Measurements from ENCODE around the gene PPIL4. TPM values are rescaled to one million over a fixed set of nuclear protein-coding genes. Genes with fewer than 3 reads are reported as not detected.

Gene PPIL4
- total and polyA plus RNA-seq, 2 of the 13 experiments (the other 11 are each of a cell fraction or from before 2014, with no cell fraction given), result 5.5 to 46.0 TPM

DNA sequence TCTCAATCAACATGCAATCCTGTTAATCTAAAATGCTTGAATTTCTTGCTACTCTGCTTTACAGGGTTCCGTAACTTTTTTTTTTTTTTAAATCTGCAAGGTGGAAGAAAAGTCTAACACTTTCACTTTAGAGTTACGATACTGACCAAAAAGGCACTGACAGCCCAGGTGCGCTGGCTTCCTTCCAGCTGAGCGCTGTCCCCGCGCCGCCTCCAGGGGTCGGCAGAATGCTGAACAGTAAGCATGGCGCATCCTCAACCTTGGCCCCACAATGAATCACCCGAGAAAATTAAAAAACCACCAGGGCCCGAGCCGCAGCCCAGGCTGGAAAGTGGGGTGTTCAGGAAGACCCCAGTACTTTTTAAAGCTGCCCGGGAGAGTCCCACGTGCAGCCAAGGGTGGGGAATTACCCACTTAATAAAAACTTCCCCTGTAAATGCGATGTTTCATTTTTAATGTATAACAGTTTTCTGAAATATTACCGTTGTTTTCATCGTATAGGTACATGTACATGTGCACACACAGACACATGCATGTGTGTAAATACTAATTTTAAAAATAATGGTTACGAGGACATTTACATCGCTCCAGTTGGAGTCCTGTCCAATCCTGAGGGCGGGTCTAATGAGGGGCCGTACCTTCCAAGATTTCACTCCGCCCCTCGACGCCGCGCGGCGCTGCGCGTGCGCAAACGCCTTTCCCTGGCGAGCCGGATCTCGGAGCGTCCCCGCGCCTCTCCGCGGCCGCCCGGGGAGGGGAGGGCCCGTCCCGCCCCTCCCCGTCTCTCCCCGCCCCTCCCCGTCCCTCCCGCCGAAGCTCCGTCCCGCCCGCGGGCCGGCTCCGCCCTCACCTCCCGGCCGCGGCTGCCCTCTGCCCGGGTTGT lies 19.9 kb upstream of the PPIL4 start, which contains the start of gene GINM1 (continued):
- TF ChIP-seq, protein P1, sequence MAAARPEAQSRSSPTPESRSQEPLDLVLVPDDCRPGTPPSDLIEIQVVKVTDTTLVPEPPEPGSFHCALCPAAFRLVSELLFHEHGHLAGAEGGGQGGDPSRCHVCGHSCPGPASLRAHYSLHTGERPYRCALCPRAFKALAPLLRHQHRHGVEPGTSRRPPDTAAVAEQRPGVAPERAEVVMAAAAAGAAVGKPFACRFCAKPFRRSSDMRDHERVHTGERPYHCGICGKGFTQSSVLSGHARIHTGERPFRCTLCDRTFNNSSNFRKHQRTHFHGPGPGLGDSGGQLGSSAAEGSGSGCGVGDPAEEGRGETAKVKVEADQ (CRISPR knock-in tag; IDR thresholded peaks at IDR 0.05; ENCODE audit: borderline replicate concordance), result no peak
- TF ChIP-seq ARHGAP35 (CRISPR knock-in tag; IDR thresholded peaks at IDR 0.05; ENCODE audit: borderline replicate concordance) (no peak), ZNF121 (CRISPR knock-in tag; IDR thresholded peaks at IDR 0.05) (no peak), ZNF12 (CRISPR knock-in tag; IDR thresholded peaks at IDR 0.05) (peak; percentile 72; the same call in 1 of the 2 replicates), HHEX (CRISPR knock-in tag; IDR thresholded peaks at IDR 0.05) (no peak), ZNF672 (CRISPR knock-in tag; IDR thresholded peaks at IDR 0.05) (no peak), KLF15 (CRISPR knock-in tag; IDR thresholded peaks at IDR 0.05; ENCODE audit: borderline replicate concordance) (no peak), MBNL3 (CRISPR knock-in tag; conservative IDR thresholded peaks at IDR 0.05) (no peak), ZNF253 (CRISPR knock-in tag; IDR thresholded peaks at IDR 0.05; ENCODE audit: borderline replicate concordance) (no peak), TOPORS (CRISPR knock-in tag; IDR thresholded peaks at IDR 0.05) (no peak; the same call in 1 of the 2 replicates), ZNF768 (CRISPR knock-in tag; IDR thresholded peaks at IDR 0.05) (no peak), NR2C2 (CRISPR knock-in tag; IDR thresholded peaks at IDR 0.05; ENCODE audit: borderline replicate concordance) (no peak), NCOA2 (CRISPR knock-in tag; IDR thresholded peaks at IDR 0.05) (peak; percentile 36), ZNF776 (CRISPR knock-in tag; IDR thresholded peaks at IDR 0.05) (no peak), ZNF792 (CRISPR knock-in tag; IDR thresholded peaks at IDR 0.05) (0 out of 2 replicates have a peak, but pooled peaks have one; percentile 25), ZFP82 (CRISPR knock-in tag; IDR thresholded peaks at IDR 0.05; ENCODE audit: borderline replicate concordance) (no peak; the same call in 1 of the 2 replicates)
- TF ChIP-seq, protein P2, sequence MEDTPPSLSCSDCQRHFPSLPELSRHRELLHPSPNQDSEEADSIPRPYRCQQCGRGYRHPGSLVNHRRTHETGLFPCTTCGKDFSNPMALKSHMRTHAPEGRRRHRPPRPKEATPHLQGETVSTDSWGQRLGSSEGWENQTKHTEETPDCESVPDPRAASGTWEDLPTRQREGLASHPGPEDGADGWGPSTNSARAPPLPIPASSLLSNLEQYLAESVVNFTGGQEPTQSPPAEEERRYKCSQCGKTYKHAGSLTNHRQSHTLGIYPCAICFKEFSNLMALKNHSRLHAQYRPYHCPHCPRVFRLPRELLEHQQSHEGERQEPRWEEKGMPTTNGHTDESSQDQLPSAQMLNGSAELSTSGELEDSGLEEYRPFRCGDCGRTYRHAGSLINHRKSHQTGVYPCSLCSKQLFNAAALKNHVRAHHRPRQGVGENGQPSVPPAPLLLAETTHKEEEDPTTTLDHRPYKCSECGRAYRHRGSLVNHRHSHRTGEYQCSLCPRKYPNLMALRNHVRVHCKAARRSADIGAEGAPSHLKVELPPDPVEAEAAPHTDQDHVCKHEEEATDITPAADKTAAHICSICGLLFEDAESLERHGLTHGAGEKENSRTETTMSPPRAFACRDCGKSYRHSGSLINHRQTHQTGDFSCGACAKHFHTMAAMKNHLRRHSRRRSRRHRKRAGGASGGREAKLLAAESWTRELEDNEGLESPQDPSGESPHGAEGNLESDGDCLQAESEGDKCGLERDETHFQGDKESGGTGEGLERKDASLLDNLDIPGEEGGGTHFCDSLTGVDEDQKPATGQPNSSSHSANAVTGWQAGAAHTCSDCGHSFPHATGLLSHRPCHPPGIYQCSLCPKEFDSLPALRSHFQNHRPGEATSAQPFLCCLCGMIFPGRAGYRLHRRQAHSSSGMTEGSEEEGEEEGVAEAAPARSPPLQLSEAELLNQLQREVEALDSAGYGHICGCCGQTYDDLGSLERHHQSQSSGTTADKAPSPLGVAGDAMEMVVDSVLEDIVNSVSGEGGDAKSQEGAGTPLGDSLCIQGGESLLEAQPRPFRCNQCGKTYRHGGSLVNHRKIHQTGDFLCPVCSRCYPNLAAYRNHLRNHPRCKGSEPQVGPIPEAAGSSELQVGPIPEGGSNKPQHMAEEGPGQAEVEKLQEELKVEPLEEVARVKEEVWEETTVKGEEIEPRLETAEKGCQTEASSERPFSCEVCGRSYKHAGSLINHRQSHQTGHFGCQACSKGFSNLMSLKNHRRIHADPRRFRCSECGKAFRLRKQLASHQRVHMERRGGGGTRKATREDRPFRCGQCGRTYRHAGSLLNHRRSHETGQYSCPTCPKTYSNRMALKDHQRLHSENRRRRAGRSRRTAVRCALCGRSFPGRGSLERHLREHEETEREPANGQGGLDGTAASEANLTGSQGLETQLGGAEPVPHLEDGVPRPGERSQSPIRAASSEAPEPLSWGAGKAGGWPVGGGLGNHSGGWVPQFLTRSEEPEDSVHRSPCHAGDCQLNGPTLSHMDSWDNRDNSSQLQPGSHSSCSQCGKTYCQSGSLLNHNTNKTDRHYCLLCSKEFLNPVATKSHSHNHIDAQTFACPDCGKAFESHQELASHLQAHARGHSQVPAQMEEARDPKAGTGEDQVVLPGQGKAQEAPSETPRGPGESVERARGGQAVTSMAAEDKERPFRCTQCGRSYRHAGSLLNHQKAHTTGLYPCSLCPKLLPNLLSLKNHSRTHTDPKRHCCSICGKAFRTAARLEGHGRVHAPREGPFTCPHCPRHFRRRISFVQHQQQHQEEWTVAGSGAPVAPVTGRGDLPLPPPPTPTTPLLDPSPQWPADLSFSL (CRISPR knock-in tag; IDR thresholded peaks at IDR 0.05), result no peak
- TF ChIP-seq, protein P3, sequence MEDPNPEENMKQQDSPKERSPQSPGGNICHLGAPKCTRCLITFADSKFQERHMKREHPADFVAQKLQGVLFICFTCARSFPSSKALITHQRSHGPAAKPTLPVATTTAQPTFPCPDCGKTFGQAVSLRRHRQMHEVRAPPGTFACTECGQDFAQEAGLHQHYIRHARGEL (CRISPR knock-in tag; IDR thresholded peaks at IDR 0.05), result peak; percentile 99
- TF ChIP-seq, protein P4, sequence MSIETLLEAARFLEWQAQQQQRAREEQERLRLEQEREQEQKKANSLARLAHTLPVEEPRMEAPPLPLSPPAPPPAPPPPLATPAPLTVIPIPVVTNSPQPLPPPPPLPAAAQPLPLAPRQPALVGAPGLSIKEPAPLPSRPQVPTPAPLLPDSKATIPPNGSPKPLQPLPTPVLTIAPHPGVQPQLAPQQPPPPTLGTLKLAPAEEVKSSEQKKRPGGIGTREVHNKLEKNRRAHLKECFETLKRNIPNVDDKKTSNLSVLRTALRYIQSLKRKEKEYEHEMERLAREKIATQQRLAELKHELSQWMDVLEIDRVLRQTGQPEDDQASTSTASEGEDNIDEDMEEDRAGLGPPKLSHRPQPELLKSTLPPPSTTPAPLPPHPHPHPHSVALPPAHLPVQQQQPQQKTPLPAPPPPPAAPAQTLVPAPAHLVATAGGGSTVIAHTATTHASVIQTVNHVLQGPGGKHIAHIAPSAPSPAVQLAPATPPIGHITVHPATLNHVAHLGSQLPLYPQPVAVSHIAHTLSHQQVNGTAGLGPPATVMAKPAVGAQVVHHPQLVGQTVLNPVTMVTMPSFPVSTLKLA (IDR thresholded peaks at IDR 0.05), result 0 out of 2 replicates have a peak, but pooled peaks have one; percentile 13
- TF ChIP-seq, protein P5, sequence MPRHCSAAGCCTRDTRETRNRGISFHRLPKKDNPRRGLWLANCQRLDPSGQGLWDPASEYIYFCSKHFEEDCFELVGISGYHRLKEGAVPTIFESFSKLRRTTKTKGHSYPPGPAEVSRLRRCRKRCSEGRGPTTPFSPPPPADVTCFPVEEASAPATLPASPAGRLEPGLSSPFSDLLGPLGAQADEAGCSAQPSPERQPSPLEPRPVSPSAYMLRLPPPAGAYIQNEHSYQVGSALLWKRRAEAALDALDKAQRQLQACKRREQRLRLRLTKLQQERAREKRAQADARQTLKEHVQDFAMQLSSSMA (CRISPR knock-in tag; IDR thresholded peaks at IDR 0.05), result no peak
